Psoas muscle (tissue), 8 donors: Measurements from ENCODE around the gene MTHFSD. TPM values are rescaled to one million over a fixed set of nuclear protein-coding genes. Genes with fewer than 3 reads are reported as not detected.

Experiments
- ATAC-seq, 4 donors: fragments of 200-7000 bp; cut with Tn5 transposase; one replicate each; pipeline ENCODE4 v1.9.1; 2020; ENCODE audit warnings: moderate library complexity in 3 of 4, mild to moderate bottlenecking in 2 of 4
- DNase-seq, 2 donors: peaks; one replicate each; pipeline ENCODE4 v3.0.0-alpha.2; 2020
- H3K27ac ChIP-seq: fragments of 200-600 bp; one replicate; pipeline ENCODE4 v1.8.0; 2022
- H3K27me3 ChIP-seq, 3 donors: fragments of 200-600 bp in 1 of 3; one replicate each; pipeline versions ENCODE4 v1.6.1 to v1.8.0; 2013 to 2022; ENCODE audit warnings: low read length in 2 of 3, mild to moderate bottlenecking in 2 of 3, moderate library complexity in 1 of 3; ENCODE audit not compliant: insufficient read depth in 3 of 3
- H3K36me3 ChIP-seq, 2 donors: fragments of 200-600 bp in 1 of 2; one replicate each; pipeline versions ENCODE4 v1.6.1 to v1.8.0; 2013 to 2022; ENCODE audit warnings: low read depth in 1 of 2, mild to moderate bottlenecking in 1 of 2, moderate library complexity in 1 of 2; ENCODE audit not compliant: insufficient read depth in 1 of 2
- H3K4me1 ChIP-seq: fragments of 200-600 bp; one replicate; pipeline ENCODE4 v1.8.0; 2022
- H3K4me3 ChIP-seq: fragments of 200-600 bp; one replicate; pipeline ENCODE4 v1.8.0; 2022; ENCODE audit warnings: mild to moderate bottlenecking
- H3K9me3 ChIP-seq: fragments of 200-600 bp; one replicate; pipeline ENCODE4 v1.8.0; 2022
- CTCF ChIP-seq: fragments of 200-600 bp; IDR thresholded peaks from one replicate; pipeline ENCODE4 v1.8.0; 2022; ENCODE audit warnings: antibody characterized with exemption
- WGBS, 3 donors: extraction: QIAGEN DNeasy Blood & Tissue Kit; methylation state at CpG; one replicate each; pipeline versions ENCODE4 v1.1.6 to v1.1.7; 2013; 5-methylcytosine and 5-hydroxymethylcytosine counted together
- intact Hi-C, 2 donors: fragments of 100-400 bp; cut with DNase I; formaldehyde crosslinking; loops; one replicate each; pipeline versions ENCODE4 v1.11.0 to v1.14.2; 2022
- polyA plus RNA-seq, 3 donors: library from polyadenylated mRNA; stranded (reverse); fragments of 200-250 nt; gene quantifications; one replicate each; pipeline ENCODE4 v1.2.3, GENCODE V29; 2013
- total RNA-seq, 4 donors: library from RNA; stranded (reverse); fragmentation: NEBNext Ultra II Directional in 2 of 4; extraction: Animal tissue kit (Norgen Biotek cat#: 25700) in 2 of 4; gene quantifications; one replicate each; pipeline versions ENCODE4 v1.2.1 to v1.2.4, GENCODE V29; 2021 to 2023
- donor health status: healthy with polysubstance abuse.
- donor health status: DM: no; HTN: no; CAD: no; lungs with moderate emphysema.
- donor health status: Bipolar disorder and iron deficiency.
- donor health status: healthy.
- donor health status: DM: yes; HTN: yes; CAD: no.
- donor health status: DM: no; HTN: no; CAD: no.
- donor health status: DM: no; HTN: no; CAD: no.
- donor health status: DM: yes; HTN: yes; CAD: no.

The MTHFSD gene
- total and polyA plus RNA-seq, 7 donors, result 4.3 to 16.0 (median 8.1) TPM

GRCh38 chr16:86575754-86576557 lies 20.9 kb upstream of the MTHFSD start:
- intact Hi-C loops, result loop anchor here in 1 of 2 donors (5.0 kb wide), 1 partner anchor 176 kb away; no protein-coding TSS in a partner anchor
- peak overlapping the region; percentile 46 for H3K27ac ChIP-seq
- peaks cover 5 to 99% (median 43%) of the 10 kb centered on the region in 3 donors for H3K27me3 ChIP-seq
- peak overlapping the region; percentile 66 for H3K4me3 ChIP-seq
- DNase-seq (peak; percentile 70 to 82), ATAC-seq (peak; percentile 65 to 88 (median 80))
- no peaks in the 10 kb centered on the region for H3K9me3 ChIP-seq
- no peaks in the 10 kb centered on the region for H3K36me3 ChIP-seq
- peak; percentile 46 for TF ChIP-seq CTCF
- H3K4me1 ChIP-seq, result peaks cover 6% of the 10 kb centered on the region
- 1 to 2% (median 1%) methylated on average over 53 to 54 of the region's 54 CpGs for WGBS, 3 donors

GRCh38 chr16:86575095-86575685 lies 20.2 kb upstream of the MTHFSD start:
- H3K27me3 ChIP-seq, result peaks cover 5 to 99% (median 45%) of the 10 kb centered on the region in 3 donors

GRCh38 chr16:86574646-86575045 lies 19.6 kb upstream of the MTHFSD start:
- no peak for DNase-seq
- 54 to 69% (median 65%) methylated on average over 4 of the region's 4 CpGs for WGBS, 3 donors
- no peak for TF ChIP-seq CTCF
- intact Hi-C loops, result loop anchor here in 1 of 2 donors (5.0 kb wide), 1 partner anchor 178 kb away; no protein-coding TSS in a partner anchor
- peaks cover 5 to 99% (median 45%) of the 10 kb centered on the region in 3 donors for H3K27me3 ChIP-seq
- peaks cover 6% of the 10 kb centered on the region for H3K4me1 ChIP-seq
- ATAC-seq, result no peak
- H3K9me3 ChIP-seq, result no peaks in the 10 kb centered on the region
- no peaks in the 10 kb centered on the region for H3K36me3 ChIP-seq
- no peak overlapping the region for H3K4me3 ChIP-seq
- no peak overlapping the region for H3K27ac ChIP-seq

More at GRCh38 chr16:86575095-86575685, 20.2 kb upstream of the MTHFSD start:
- Histone ChIP-seq H3K36me3 (no peaks in the 10 kb centered on the region), H3K9me3 (no peaks in the 10 kb centered on the region), H3K4me3 (peak overlapping the region; percentile 66), H3K4me1 (peaks cover 6% of the 10 kb centered on the region), H3K27ac (no peak overlapping the region)
- ATAC-seq (no peak), DNase-seq (no peak)
- no peak for TF ChIP-seq CTCF
- intact Hi-C loops, result loop anchor here in 1 of 2 donors (5.0 kb wide), 1 partner anchor 177 kb away; no protein-coding TSS in a partner anchor
- WGBS, 3 donors, result 34 to 42% (median 41%) methylated on average over 17 of the region's 17 CpGs

- Histone ChIP-seq H3K36me3 (no peaks in the 10 kb centered on the region), H3K27me3 (peaks cover 5 to 99% (median 39%) of the 10 kb centered on the region in 3 donors), H3K27ac (no peak overlapping the region), H3K9me3 (no peaks in the 10 kb centered on the region), H3K4me3 (no peak overlapping the region), H3K4me1 (peaks cover 6% of the 10 kb centered on the region)
- no peak for TF ChIP-seq CTCF
- DNase-seq (no peak), ATAC-seq (no peak)
- intact Hi-C loops, result no loop called here
- 43 to 50% (median 46%) methylated on average over 13 of the region's 13 CpGs for WGBS, 3 donors
Measured at GRCh38 chr16:86573646-86574508, 18.8 kb upstream of the MTHFSD start.
